ENCODE measurements around the gene CSF3R. TPM values are rescaled to one million over a fixed set of nuclear protein-coding genes. Genes with fewer than 3 reads are reported as not detected.
A peak's percentile ranks its signal among the peaks of the same experiment; 100 is the strongest.

CSF3R gene
- total RNA-seq, 1 donor from 2014 or later = 3.1 TPM

- intact Hi-C loops (cut with DNase I) = no loop called here
- TF ChIP-seq CTCF (IDR thresholded peaks at IDR 0.05) = no peak
- no peaks in the 10 kb centered on the region for H3K36me3 ChIP-seq
- peak in 1 of 2 donors; percentile 44 for DNase-seq (ENCODE audit: low spot score in 2 of 2)
- H3K9me3 ChIP-seq = no peaks in the 10 kb centered on the region
- no peak overlapping the region for H3K27ac ChIP-seq
- H3K27me3 ChIP-seq = no peaks in the 10 kb centered on the region
- H3K4me1 ChIP-seq = no peaks in the 10 kb centered on the region
- H3K4me3 ChIP-seq = no peak overlapping the region
Observed at GRCh38 chr1:36522461-36523229, 39.9 kb upstream of the CSF3R start.

- H3K4me3 ChIP-seq = no peak overlapping the region
- H3K27me3 ChIP-seq = no peaks in the 10 kb centered on the region
- intact Hi-C loops (cut with DNase I) = no loop called here
- TF ChIP-seq CTCF (IDR thresholded peaks at IDR 0.05) = no peak
- H3K4me1 ChIP-seq = no peaks in the 10 kb centered on the region
- no peak overlapping the region for H3K27ac ChIP-seq
- no peaks in the 10 kb centered on the region for H3K36me3 ChIP-seq
- DNase-seq (ENCODE audit: low spot score in 2 of 2) = peak in 1 of 2 donors; percentile 33
- H3K9me3 ChIP-seq = no peaks in the 10 kb centered on the region
Observed at GRCh38 chr1:36522021-36522420, 39.3 kb upstream of the CSF3R start.

- intact Hi-C loops (cut with DNase I) = no loop called here
- TF ChIP-seq CTCF (IDR thresholded peaks at IDR 0.05) = no peak
- H3K36me3 ChIP-seq = no peaks in the 10 kb centered on the region
- no peak overlapping the region for H3K4me3 ChIP-seq
- no peak overlapping the region for H3K27ac ChIP-seq
- H3K9me3 ChIP-seq = no peaks in the 10 kb centered on the region
- H3K27me3 ChIP-seq = no peaks in the 10 kb centered on the region
- peak in 1 of 2 donors; percentile 53 for DNase-seq (ENCODE audit: low spot score in 2 of 2)
- H3K4me1 ChIP-seq = no peaks in the 10 kb centered on the region
Observed at GRCh38 chr1:36520771-36521420, 38.2 kb upstream of the CSF3R start.

GRCh38 chr1:36520056-36520455, 37.3 kb upstream of the CSF3R start:
- no peak for TF ChIP-seq CTCF (IDR thresholded peaks at IDR 0.05)
- H3K4me1 ChIP-seq = no peaks in the 10 kb centered on the region
- no peak overlapping the region for H3K4me3 ChIP-seq
- H3K9me3 ChIP-seq = no peaks in the 10 kb centered on the region
- DNase-seq (ENCODE audit: low spot score in 2 of 2) = no peak
- H3K27ac ChIP-seq = no peak overlapping the region
- H3K27me3 ChIP-seq = no peaks in the 10 kb centered on the region
- H3K36me3 ChIP-seq = no peaks in the 10 kb centered on the region
- intact Hi-C loops (cut with DNase I) = no loop called here

GRCh38 chr1:36517011-36517771, 34.5 kb upstream of the CSF3R start:
- no peak for TF ChIP-seq CTCF (IDR thresholded peaks at IDR 0.05)
- no peak overlapping the region for H3K4me3 ChIP-seq
- no peaks in the 10 kb centered on the region for H3K36me3 ChIP-seq
- DNase-seq (ENCODE audit: low spot score in 2 of 2) = no peak
- no peaks in the 10 kb centered on the region for H3K4me1 ChIP-seq
- no peak overlapping the region for H3K27ac ChIP-seq
- H3K9me3 ChIP-seq = no peaks in the 10 kb centered on the region
- no peaks in the 10 kb centered on the region for H3K27me3 ChIP-seq
- intact Hi-C loops (cut with DNase I) = no loop called here

All from ascending aorta (tissue), 2 donors.